Measurements from ENCODE around the gene TINAGL1.

DNA sequence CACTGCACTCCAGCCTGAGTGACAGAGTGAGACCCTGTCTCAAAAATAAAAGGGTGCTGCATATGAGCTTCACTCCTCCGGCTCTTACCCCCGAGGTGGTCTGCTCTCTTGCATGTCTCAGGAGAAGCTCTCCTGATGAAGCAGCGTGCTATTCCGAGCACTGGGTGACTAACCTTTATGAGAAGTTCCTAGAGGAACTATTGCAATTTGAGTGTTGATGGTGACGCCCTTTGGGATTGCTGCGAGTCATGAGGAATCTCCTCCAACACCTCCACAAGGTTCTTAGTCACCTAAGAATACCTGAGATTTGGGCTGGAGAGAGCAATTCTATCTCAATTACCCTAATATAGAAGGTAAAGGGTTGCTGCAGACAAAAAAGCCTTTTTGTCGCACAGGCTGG lies 40.8 kb upstream of the TINAGL1 start:
- TF ChIP-seq CBX2 (IDR thresholded peaks at IDR 0.05; ENCODE audit: low read depth, low read length): no peak
- TF ChIP-seq CBX2 (CRISPR knock-in tag; IDR thresholded peaks at IDR 0.05; ENCODE audit: low read depth): no peak
- TF ChIP-seq GATAD1 (CRISPR knock-in tag; IDR thresholded peaks at IDR 0.05): no peak
- TF ChIP-seq, protein P1, sequence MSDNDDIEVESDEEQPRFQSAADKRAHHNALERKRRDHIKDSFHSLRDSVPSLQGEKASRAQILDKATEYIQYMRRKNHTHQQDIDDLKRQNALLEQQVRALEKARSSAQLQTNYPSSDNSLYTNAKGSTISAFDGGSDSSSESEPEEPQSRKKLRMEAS (IDR thresholded peaks at IDR 0.05): no peak
- TF ChIP-seq AGO2 (optimal IDR thresholded peaks at IDR 0.05; ENCODE audit: low read depth, low read length): no peak
- TF ChIP-seq, protein P2, sequence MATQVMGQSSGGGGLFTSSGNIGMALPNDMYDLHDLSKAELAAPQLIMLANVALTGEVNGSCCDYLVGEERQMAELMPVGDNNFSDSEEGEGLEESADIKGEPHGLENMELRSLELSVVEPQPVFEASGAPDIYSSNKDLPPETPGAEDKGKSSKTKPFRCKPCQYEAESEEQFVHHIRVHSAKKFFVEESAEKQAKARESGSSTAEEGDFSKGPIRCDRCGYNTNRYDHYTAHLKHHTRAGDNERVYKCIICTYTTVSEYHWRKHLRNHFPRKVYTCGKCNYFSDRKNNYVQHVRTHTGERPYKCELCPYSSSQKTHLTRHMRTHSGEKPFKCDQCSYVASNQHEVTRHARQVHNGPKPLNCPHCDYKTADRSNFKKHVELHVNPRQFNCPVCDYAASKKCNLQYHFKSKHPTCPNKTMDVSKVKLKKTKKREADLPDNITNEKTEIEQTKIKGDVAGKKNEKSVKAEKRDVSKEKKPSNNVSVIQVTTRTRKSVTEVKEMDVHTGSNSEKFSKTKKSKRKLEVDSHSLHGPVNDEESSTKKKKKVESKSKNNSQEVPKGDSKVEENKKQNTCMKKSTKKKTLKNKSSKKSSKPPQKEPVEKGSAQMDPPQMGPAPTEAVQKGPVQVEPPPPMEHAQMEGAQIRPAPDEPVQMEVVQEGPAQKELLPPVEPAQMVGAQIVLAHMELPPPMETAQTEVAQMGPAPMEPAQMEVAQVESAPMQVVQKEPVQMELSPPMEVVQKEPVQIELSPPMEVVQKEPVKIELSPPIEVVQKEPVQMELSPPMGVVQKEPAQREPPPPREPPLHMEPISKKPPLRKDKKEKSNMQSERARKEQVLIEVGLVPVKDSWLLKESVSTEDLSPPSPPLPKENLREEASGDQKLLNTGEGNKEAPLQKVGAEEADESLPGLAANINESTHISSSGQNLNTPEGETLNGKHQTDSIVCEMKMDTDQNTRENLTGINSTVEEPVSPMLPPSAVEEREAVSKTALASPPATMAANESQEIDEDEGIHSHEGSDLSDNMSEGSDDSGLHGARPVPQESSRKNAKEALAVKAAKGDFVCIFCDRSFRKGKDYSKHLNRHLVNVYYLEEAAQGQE (IDR thresholded peaks at IDR 0.05; ENCODE audit: borderline replicate concordance in 1 of 2, low read depth in 1 of 2, low read length in 2 of 2): no peak
- TF ChIP-seq NFIB (CRISPR knock-in tag; IDR thresholded peaks at IDR 0.05; ENCODE audit: borderline replicate concordance): no peak

Data from HepG2 (cell line).